GM19397 (cell line): ENCODE data around the gene GALNT6.
A peak's percentile ranks its signal among the peaks of the same experiment; 100 is the strongest.

Source experiments
- ATAC-seq: cut with Tn5 transposase; IDR thresholded peaks from one replicate; pipeline ENCODE4 v1.9.1; 2021; ENCODE audit warnings: mild to moderate bottlenecking, moderate library complexity; ENCODE audit not compliant: unreplicated experiment

Gene GALNT6

GRCh38 chr12:51405801-51406207 is 14.6 kb upstream of the GALNT6 start:
- no peak for ATAC-seq

- ATAC-seq: no peak
Measured at GRCh38 chr12:51404627-51405026, 13.4 kb upstream of the GALNT6 start.

- no peak for ATAC-seq
Measured at GRCh38 chr12:51403681-51404136, 12.5 kb upstream of the GALNT6 start.

GRCh38 chr12:51403159-51403558 is 12.0 kb upstream of the GALNT6 start:
- no peak for ATAC-seq

- no peak for ATAC-seq
Measured at GRCh38 chr12:51401900-51402299, 10.7 kb upstream of the GALNT6 start.

GRCh38 chr12:51401486-51401885 is 10.3 kb upstream of the GALNT6 start:
- ATAC-seq: no peak

- ATAC-seq: no peak
Measured at GRCh38 chr12:51401020-51401419, 9.8 kb upstream of the GALNT6 start.

GRCh38 chr12:51399891-51400290 is 8.7 kb upstream of the GALNT6 start:
- no peak for ATAC-seq

- ATAC-seq: no peak
Measured at GRCh38 chr12:51397670-51398069, 6.5 kb upstream of the GALNT6 start.

GRCh38 chr12:51395283-51396230 is 4.4 kb upstream of the GALNT6 start:
- no peak for ATAC-seq

- no peak for ATAC-seq
Measured at GRCh38 chr12:51393676-51394545, 2.7 kb upstream of the GALNT6 start.

- no peak for ATAC-seq
Measured at GRCh38 chr12:51392556-51393237, 1.5 kb upstream of the GALNT6 start.

GRCh38 chr12:51390891-51391282 is 319 bp downstream of the GALNT6 start:
- ATAC-seq: peak; percentile 9

GRCh38 chr12:51390457-51390856 is 749 bp downstream of the GALNT6 start:
- ATAC-seq: no peak

GRCh38 chr12:51389302-51389999 is 1.8 kb downstream of the GALNT6 start:
- ATAC-seq: no peak

GRCh38 chr12:51388846-51389245 is 2.4 kb downstream of the GALNT6 start:
- no peak for ATAC-seq

GRCh38 chr12:51388069-51388799 is 3.0 kb downstream of the GALNT6 start:
- no peak for ATAC-seq

GRCh38 chr12:51386351-51386750 is 4.9 kb downstream of the GALNT6 start:
- ATAC-seq: no peak

GRCh38 chr12:51383269-51383905 is 7.8 kb downstream of the GALNT6 start:
- no peak for ATAC-seq
